Measurements from ENCODE around the gene WDR33.

- TF ChIP-seq CTCF (IDR thresholded peaks at IDR 0.05) (no peak), POLR2A (IDR thresholded peaks at IDR 0.05) (no peak)
These were observed 784 bp downstream of the WDR33 start for GRCh38 chr2:127810156-127810618.

Data from right lobe of liver (tissue), 4 donors.